ENCODE data around the gene PRSS36. TPM values are rescaled to one million over a fixed set of nuclear protein-coding genes. Genes with fewer than 3 reads are reported as not detected.
"Not testable (repeated sequence)": the region's sequence is repeated elsewhere in the genome, so short reads cannot be mapped to it uniquely, and the experiment has no call there.

The PRSS36 gene
- total RNA-seq, 1 donor from 2014 or later = 1.4 TPM

GRCh38 chr16:31168848-31169247, 19.0 kb upstream of the PRSS36 start:
- H3K4me1 ChIP-seq = no peaks in the 10 kb centered on the region
- intact Hi-C loops (cut with DNase I) = no loop called here
- H3K27me3 ChIP-seq = no peaks in the 10 kb centered on the region
- no peaks in the 10 kb centered on the region for H3K9me3 ChIP-seq
- H3K36me3 ChIP-seq = no peaks in the 10 kb centered on the region
- TF ChIP-seq CTCF (IDR thresholded peaks at IDR 0.05) = no peak
- no peak overlapping the region for H3K27ac ChIP-seq
- DNase-seq (ENCODE audit: low spot score in 2 of 2) = no peak
- no peak overlapping the region for H3K4me3 ChIP-seq

- Histone ChIP-seq H3K36me3 (no peaks in the 10 kb centered on the region), H3K9me3 (no peaks in the 10 kb centered on the region), H3K4me3 (no peak overlapping the region), H3K27me3 (no peaks in the 10 kb centered on the region), H3K4me1 (no peaks in the 10 kb centered on the region), H3K27ac (no peak overlapping the region)
- DNase-seq (ENCODE audit: low spot score in 2 of 2) = no peak
- TF ChIP-seq CTCF (IDR thresholded peaks at IDR 0.05) = no peak
- intact Hi-C loops (cut with DNase I) = no loop called here
Measured at GRCh38 chr16:31167315-31167714, 17.4 kb upstream of the PRSS36 start.

- no peak for TF ChIP-seq CTCF (IDR thresholded peaks at IDR 0.05)
- no peak for DNase-seq (ENCODE audit: low spot score in 2 of 2)
- no peaks in the 10 kb centered on the region for H3K9me3 ChIP-seq
- no peaks in the 10 kb centered on the region for H3K4me1 ChIP-seq
- no peaks in the 10 kb centered on the region for H3K27me3 ChIP-seq
- intact Hi-C loops (cut with DNase I) = no loop called here
- no peaks in the 10 kb centered on the region for H3K36me3 ChIP-seq
- no peak overlapping the region for H3K4me3 ChIP-seq
- H3K27ac ChIP-seq = no peak overlapping the region
Measured at GRCh38 chr16:31157136-31157535, 7.3 kb upstream of the PRSS36 start.

- intact Hi-C loops (cut with DNase I) = not testable (repeated sequence)
Measured at GRCh38 chr16:31150976-31151375, 1.1 kb upstream of the PRSS36 start.

GRCh38 chr16:31149332-31149731, 534 bp downstream of the PRSS36 start:
- Histone ChIP-seq H3K27me3 (no peaks in the 10 kb centered on the region), H3K27ac (no peak overlapping the region), H3K4me1 (no peaks in the 10 kb centered on the region), H3K36me3 (no peaks in the 10 kb centered on the region), H3K4me3 (no peak overlapping the region), H3K9me3 (no peaks in the 10 kb centered on the region)
- DNase-seq (ENCODE audit: low spot score in 2 of 2) = no peak
- TF ChIP-seq CTCF (IDR thresholded peaks at IDR 0.05) = no peak
- intact Hi-C loops (cut with DNase I) = no loop called here

More at GRCh38 chr16:31150976-31151375, 1.1 kb upstream of the PRSS36 start:
- H3K27ac ChIP-seq; H3K4me3 ChIP-seq; H3K27me3 ChIP-seq; H3K36me3 ChIP-seq; H3K4me1 ChIP-seq; H3K9me3 ChIP-seq; DNase-seq (ENCODE audit: low spot score in 2 of 2): not testable (repeated sequence)

- Histone ChIP-seq H3K4me3 (no peak overlapping the region), H3K4me1 (no peaks in the 10 kb centered on the region), H3K27me3 (no peaks in the 10 kb centered on the region), H3K9me3 (no peaks in the 10 kb centered on the region), H3K27ac (no peak overlapping the region), H3K36me3 (no peaks in the 10 kb centered on the region)
- intact Hi-C loops (cut with DNase I) = no loop called here
- no peak for TF ChIP-seq CTCF (IDR thresholded peaks at IDR 0.05)
- DNase-seq (ENCODE audit: low spot score in 2 of 2) = no peak
Measured at GRCh38 chr16:31148896-31149295, 970 bp downstream of the PRSS36 start.

Data from ascending aorta (tissue), 2 donors.